Measurements from ENCODE around the gene CCR7. TPM values are rescaled to one million over a fixed set of nuclear protein-coding genes. Genes with fewer than 3 reads are reported as not detected.

The CCR7 gene
- total and polyA plus RNA-seq, 10 donors, result 29.0 to 79.1 (median 55.0) TPM

GRCh38 chr17:40539711-40540411, 25.4 kb downstream of the CCR7 start:
- Histone ChIP-seq H3K27me3 (replicated peaks in 1 of 7) (no peaks in the 10 kb centered on the region), H3K36me3 (no peaks in the 10 kb centered on the region), H3K27ac (peak overlapping the region in 7 of 8 donors; percentile 85 to 91 (median 88)), H3K4me3 (no peak overlapping the region), H3K9me3 (no peaks in the 10 kb centered on the region), H3K4me1 (peaks cover 54 to 98% (median 85%) of the 10 kb centered on the region in 6 donors)
- intact Hi-C loops (cut with DNase I; ENCODE audit: low total_unique reads), result loop anchor here (10.0 kb wide), 2 partner anchors 145 to 235 kb away; partner anchors contain the start of gene RARA
- no peak for TF ChIP-seq CTCF (IDR thresholded peaks at IDR 0.05 in 8 of 11, conservative IDR thresholded peaks at IDR 0.05 in 3 of 11)
- no peak for TF ChIP-seq POLR2AphosphoS5 (IDR thresholded peaks at IDR 0.05)
- no peak for TF ChIP-seq POLR2A (IDR thresholded peaks at IDR 0.05)
- DNase-seq, result peak; percentile 58
- WGBS, 5 donors, result 85 to 91% (median 86%) methylated on average over 8 to 9 of the region's 9 CpGs

GRCh38 chr17:40538936-40539705, 26.2 kb downstream of the CCR7 start:
- Histone ChIP-seq H3K27ac (peak overlapping the region in 7 of 8 donors; percentile 76 to 91 (median 87)), H3K4me1 (peaks cover 56 to 100% (median 91%) of the 10 kb centered on the region in 6 donors), H3K27me3 (replicated peaks in 1 of 7) (no peaks in the 10 kb centered on the region), H3K36me3 (no peaks in the 10 kb centered on the region), H3K9me3 (no peaks in the 10 kb centered on the region), H3K4me3 (no peak overlapping the region)
- WGBS, 5 donors, result 78 to 87% (median 83%) methylated on average over 6 of the region's 6 CpGs
- DNase-seq, result peak; percentile 30
- intact Hi-C loops (cut with DNase I; ENCODE audit: low total_unique reads), result loop anchor here (10.0 kb wide), 2 partner anchors 144 to 234 kb away; partner anchors contain the start of gene RARA
- no peak for TF ChIP-seq CTCF (IDR thresholded peaks at IDR 0.05 in 8 of 11, conservative IDR thresholded peaks at IDR 0.05 in 3 of 11)
- no peak for TF ChIP-seq POLR2A (IDR thresholded peaks at IDR 0.05)
- TF ChIP-seq POLR2AphosphoS5 (IDR thresholded peaks at IDR 0.05), result no peak

GRCh38 chr17:40538019-40538935, 27.0 kb downstream of the CCR7 start:
- no peaks in the 10 kb centered on the region for H3K9me3 ChIP-seq
- TF ChIP-seq POLR2AphosphoS5 (IDR thresholded peaks at IDR 0.05) (peak; percentile 74 to 86 (median 80)), POLR2A (IDR thresholded peaks at IDR 0.05) (no peak)
- intact Hi-C loops (cut with DNase I; ENCODE audit: low total_unique reads), result loop anchor here (10.0 kb wide), 2 partner anchors 143 to 233 kb away; partner anchors contain the start of gene RARA
- WGBS, 5 donors, result 66 to 77% (median 74%) methylated on average over 15 of the region's 15 CpGs
- no peaks in the 10 kb centered on the region for H3K27me3 ChIP-seq (replicated peaks in 1 of 7)
- no peak overlapping the region for H3K4me3 ChIP-seq
- no peaks in the 10 kb centered on the region for H3K36me3 ChIP-seq
- DNase-seq, result peak; percentile 89
- peak overlapping the region in 7 of 8 donors; percentile 76 to 91 (median 87) for H3K27ac ChIP-seq
- peaks cover 61 to 100% (median 92%) of the 10 kb centered on the region in 6 donors for H3K4me1 ChIP-seq

Data from spleen (tissue), 11 donors.